UCSD-AML1 (cell line): Measurements from ENCODE around the gene MINDY2.
"Not testable (repeated sequence)": the region's sequence is repeated elsewhere in the genome, so short reads cannot be mapped to it uniquely, and the experiment has no call there.

Experiments
- DNase-seq: peaks from one replicate; lab custom pipeline; 2025; ENCODE audit not compliant: unreplicated experiment; lab: John Stamatoyannopoulos, UW

MINDY2 gene

DNA sequence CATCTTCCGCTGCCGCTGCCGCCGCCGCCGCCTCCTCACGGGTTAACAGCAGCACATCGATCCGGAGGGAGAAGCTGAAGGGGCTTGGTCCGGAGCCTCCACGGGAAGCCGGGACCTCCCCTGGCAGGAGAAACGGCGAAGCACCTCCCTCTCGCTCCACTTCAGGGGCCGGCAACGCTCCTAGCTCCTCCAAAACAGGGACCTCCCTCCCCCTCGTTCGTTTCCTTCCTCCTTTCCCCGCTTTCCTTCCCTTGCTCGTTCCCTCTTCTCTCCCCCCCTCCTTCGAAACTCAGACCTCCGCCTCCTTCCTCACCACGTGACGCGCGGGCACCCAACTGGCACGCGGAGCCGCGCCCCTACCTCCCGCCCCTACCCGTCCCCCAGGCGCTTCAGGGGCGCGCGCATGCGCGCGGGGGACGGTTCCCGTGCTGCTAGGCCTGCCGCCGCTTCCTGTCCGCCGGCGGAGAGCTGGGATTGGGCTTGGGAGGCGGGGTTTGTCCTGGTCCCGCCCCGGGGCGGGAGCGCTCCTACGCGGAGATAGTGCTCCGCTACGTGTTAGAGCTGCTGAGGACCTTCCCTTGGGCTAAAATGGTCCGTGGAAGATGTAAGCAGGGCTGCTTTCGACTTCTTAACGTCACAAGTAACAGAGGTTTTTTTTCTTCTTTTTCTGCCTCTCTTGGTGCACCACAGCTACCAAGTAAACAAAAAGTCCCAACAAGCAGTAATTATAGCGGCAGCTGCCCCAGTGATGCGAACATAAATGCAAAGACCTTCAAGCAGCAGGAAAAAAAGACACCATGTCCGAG, 21.4 kb upstream of the MINDY2 start, which contains the start of gene ADAM10:
Gene ADAM10, minus strand, starts transcription at position 176 of the 806 bp plus-strand sequence. Its CDS starts 173 bp downstream, at position 3.
- DNase-seq, result peak; percentile 100

GRCh38 chr15:58752716-58753115, 18.4 kb upstream of the MINDY2 start:
- no peak for DNase-seq

DNA sequence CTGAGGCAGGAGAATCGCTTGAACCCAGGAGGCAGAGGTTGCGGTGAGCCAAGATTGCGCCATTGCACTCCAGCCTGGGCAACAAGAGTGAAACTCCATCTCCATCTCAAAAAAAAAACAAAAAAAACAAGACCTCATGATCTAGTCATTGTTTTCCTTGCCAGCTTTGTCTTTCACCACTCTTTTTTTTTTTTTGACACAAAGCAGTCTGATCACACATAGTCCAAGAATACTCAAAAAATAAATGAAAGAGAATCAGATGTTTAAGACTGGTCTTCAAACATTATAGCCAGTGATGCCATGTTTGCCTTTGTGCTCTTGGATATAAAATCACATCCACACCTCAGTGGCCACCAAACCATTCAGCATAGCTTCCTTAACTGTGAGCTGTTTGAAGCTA, 15.8 kb upstream of the MINDY2 start:
- DNase-seq, result no peak

GRCh38 chr15:58755956-58756355, 15.1 kb upstream of the MINDY2 start:
- DNase-seq, result no peak

DNA sequence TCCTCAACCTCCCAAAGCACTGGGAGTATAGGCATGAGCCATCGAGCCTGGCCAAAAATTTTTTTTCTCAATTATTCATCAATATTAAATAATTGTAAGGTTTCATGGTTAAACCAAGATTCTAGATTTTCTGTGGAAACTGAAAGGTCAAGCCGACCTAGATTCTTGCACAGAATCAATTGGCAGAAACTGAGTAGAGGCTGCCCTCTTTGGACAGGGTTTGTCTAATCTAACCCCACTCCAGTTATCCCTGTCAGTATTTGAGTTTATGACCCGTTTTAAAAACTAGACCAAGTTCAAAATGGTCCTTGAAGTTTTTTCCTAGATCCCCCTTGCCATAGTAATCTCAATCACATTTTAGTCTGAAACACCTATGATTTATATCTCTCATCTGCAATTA, 13.0 kb upstream of the MINDY2 start:
- DNase-seq, result no peak

DNA sequence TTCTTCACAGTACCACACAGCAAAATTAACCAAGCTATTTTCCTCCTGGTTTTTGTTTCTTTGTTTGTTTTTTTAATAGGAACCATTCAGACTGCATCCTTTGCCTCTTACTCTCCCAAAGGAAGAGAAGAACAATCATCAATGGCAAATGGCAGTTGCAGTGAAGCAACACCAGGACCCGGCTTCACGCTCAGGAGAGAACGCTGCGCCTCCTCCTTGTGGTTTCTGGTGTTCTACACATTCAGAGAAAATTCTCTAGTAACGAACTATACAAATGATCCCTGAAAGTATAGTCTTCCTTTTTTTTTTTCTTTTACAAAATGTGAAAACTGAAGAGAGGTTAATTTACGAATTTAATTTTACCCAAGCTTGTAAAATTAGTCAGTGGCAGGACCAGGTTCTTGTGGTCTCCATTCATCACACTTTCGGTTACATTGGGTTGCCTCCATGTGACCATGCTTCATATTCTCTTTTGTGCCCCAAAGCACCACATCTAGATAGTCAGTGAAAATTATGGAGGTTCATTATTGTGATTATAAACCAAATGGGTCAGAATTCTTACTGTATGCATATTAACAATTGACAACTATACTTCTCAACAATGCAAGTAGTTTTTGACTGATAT, 10.6 kb upstream of the MINDY2 start:
- DNase-seq, result no peak

GRCh38 chr15:58761010-58761388, 10.1 kb upstream of the MINDY2 start:
- DNase-seq, result no peak

- no peak for DNase-seq
These were observed 8.8 kb upstream of the MINDY2 start for GRCh38 chr15:58762285-58762684.

GRCh38 chr15:58762731-58763130, 8.4 kb upstream of the MINDY2 start:
- DNase-seq, result no peak

DNA sequence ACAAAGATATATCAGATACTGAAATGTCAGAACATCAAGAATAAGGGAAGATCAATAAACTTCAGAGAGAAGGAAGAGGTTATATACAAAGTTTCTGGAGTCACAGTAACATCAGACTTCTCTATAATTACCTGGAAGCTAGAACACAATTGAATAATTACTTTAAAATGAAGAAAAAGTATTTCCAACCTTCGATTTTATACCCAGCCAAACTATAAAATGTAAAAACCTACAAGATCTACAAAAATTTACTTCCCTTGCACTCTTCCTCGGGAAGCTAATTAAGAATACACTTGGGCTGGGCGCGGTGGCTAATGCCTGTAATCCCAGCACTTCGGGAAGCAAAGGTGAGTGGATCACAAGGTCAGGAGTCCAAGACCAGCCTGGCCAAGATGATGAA, 6.6 kb upstream of the MINDY2 start:
- no peak for DNase-seq

DNA sequence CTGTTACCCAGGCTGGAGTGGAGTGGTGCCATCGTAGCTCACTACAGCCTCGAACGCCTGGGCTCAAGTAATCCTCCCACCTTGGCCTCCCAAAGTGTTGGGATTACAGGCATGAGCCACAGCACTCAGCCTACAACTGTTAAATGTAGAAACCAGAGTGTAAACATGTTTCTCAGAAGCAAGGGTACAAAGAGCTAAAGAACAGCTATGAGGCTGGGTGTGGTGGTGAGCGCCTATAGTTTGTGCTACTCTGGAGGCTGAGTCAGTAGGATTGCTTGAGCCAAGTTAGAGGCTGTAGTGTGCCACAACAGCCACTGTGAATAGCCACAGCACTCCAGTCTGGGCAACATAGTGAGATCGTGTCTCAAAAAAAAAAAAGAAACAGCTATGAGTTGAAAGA, 4.8 kb upstream of the MINDY2 start:
- no peak for DNase-seq

GRCh38 chr15:58768601-58769004, 2.5 kb upstream of the MINDY2 start:
- not testable (repeated sequence) for DNase-seq

DNA sequence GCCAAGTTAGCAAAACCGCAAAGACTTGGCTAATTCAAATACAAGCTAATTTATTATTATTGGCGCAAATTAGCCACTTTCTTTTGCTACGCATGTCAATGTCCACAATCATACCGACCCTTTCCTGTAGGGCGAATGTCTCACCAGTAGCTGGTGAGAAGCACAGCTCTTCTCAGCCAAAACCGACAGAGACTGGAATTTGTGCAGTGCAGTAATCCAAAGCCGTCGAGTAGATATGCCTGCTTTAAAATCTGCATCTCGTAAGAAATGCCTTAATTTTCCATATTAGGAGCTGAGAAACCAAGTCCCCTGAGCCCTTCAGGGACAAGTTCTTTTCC, 614 bp upstream of the MINDY2 start:
- no peak for DNase-seq

DNA sequence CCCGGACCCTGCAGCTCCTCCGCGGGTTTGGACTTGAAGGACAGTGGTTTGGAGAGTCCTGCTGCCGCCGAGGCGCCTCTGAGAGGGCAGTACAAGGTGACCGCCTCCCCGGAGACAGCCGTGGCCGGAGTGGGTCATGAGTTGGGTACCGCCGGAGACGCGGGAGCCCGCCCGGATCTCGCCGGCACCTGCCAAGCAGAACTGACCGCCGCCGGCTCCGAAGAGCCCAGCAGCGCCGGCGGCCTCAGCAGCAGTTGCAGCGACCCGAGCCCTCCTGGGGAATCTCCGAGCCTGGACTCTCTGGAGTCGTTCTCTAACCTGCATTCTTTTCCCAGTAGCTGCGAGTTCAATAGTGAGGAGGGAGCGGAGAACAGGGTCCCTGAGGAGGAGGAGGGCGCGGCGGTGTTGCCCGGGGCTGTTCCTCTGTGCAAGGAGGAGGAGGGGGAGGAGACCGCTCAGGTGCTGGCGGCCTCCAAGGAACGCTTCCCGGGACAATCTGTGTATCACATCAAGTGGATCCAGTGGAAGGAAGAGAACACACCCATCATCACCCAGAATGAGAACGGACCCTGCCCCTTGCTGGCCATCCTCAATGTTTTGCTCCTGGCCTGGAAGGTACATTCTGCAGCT, 634 bp downstream of the MINDY2 start:
- peak; percentile 48 for DNase-seq

- DNase-seq, result no peak
These were observed 1.9 kb downstream of the MINDY2 start for GRCh38 chr15:58773024-58773423.

- no peak for DNase-seq
These were observed 4.3 kb downstream of the MINDY2 start for GRCh38 chr15:58775402-58775801.

GRCh38 chr15:58777107-58777506, 6.0 kb downstream of the MINDY2 start:
- DNase-seq, result no peak

DNA sequence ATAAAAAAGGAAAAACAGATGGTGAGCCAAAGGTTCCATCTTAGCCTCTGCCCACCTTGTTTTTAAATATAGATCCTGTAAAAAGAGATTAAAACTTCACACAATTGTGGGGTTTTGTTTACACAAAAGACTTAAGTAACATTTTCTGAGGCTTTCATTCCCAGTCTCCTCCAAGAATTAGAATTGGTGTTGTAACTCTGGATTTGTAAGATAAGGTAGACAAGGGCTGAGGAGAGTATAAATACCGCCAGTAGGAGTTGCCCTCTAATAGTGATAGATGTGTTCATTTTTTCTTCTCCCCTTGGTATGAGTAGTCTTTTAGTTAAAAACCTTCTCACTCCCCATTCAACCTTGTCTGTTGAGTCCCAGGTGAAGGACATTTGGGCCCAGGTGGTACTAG, 8.5 kb downstream of the MINDY2 start:
- DNase-seq, result no peak

DNA sequence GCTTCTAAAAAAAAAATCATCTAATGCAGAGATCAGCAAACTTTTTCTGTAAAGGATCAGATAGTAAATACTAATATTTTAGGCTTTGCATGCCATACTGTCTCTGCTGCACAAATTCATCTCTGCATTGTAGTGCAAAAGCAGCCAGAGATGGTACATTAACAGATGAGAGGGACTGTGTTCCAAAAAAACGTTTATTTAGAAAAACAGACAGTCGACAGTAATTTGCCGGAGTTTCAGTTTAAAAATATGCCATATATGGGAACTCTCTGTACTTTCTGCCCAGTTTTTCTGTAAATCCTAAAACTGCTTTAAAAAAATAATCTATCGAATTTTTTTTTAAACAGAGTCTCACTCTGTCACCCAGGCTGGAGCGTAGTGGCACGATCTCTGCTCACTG, 14.3 kb downstream of the MINDY2 start:
- no peak for DNase-seq

GRCh38 chr15:58788056-58788710, 17.1 kb downstream of the MINDY2 start:
- no peak for DNase-seq

DNA sequence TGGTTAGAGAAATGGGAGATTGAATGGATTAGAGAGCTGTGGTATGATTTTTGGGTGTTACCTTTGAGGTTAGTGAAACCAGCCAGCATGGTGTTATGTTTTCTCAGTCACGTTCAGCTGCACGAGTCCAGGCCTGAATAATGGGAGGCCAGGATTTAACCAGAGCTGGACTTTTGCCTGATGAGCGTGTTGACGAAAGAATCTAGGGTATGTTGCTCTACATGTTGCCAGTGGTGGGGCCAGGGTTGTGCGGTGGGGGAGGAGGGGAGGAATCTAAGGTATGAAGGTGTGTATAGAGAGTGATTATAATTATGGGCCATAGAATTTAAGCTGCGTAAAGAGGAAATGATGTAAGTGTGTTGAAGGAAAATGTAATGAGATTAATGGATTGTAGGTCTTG, 22.8 kb downstream of the MINDY2 start:
- no peak for DNase-seq

DNA sequence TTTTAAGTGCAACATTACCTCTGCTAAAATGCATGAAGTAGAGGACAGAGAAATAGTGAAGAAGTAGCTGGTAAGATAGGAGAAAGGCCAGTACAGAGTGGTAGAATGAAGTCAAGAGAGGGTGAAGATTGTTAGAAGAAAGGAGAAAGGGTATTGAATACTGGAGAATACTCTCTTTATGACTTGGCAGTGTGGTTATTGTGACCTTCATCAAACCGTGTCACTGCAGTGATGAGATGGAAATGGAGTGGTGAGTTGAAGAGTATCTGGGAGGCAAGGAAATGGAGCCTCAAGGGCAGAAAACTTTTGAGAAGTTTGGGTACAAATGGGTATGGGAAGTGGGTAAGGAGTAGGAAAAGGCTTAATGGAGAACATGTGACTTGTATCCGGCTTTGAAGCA, 24.7 kb downstream of the MINDY2 start:
- DNase-seq, result no peak
